Activated CD4-positive, alpha-beta T cell treated with anti-CD3 and anti-CD28 coated beads, Interleukin-2, amount 50 U/mL, for 4 hours (primary cell): ENCODE results near the gene REM1.
"Not testable (repeated sequence)": the region's sequence is repeated elsewhere in the genome, so short reads cannot be mapped to it uniquely, and the experiment has no call there.

Experiments used
- DNase-seq, 2 experiments: peaks; one replicate each; pipeline ENCODE4 v3.0.0-alpha.2; 2020

Gene REM1

GRCh38 chr20:31474758-31475427 is at the start of gene REM1, which contains the start of gene DEFB124:
TSS of gene REM1 (plus strand) at chr20:31475288. CDS start at chr20:31476446, 1,158 bp downstream.
TSS of gene DEFB124 (minus strand) at chr20:31475127. CDS start at chr20:31473013, 2,114 bp downstream.
- no peak for DNase-seq

- DNase-seq, result no peak
Observed at GRCh38 chr20:31425797-31426196, 49.3 kb upstream of the REM1 start.

GRCh38 chr20:31426891-31427551 is 48.1 kb upstream of the REM1 start:
- not testable (repeated sequence) for DNase-seq

GRCh38 chr20:31427576-31427975 is 47.5 kb upstream of the REM1 start:
- not testable (repeated sequence) for DNase-seq

- DNase-seq, result no peak
Observed at GRCh38 chr20:31430568-31431115, 44.4 kb upstream of the REM1 start.

GRCh38 chr20:31440012-31440659 is 35.0 kb upstream of the REM1 start, which contains the start of gene DEFB123:
TSS of gene DEFB123 (plus strand) at chr20:31440632. CDS start at chr20:31440699, 67 bp downstream.
- DNase-seq, result no peak

DNA sequence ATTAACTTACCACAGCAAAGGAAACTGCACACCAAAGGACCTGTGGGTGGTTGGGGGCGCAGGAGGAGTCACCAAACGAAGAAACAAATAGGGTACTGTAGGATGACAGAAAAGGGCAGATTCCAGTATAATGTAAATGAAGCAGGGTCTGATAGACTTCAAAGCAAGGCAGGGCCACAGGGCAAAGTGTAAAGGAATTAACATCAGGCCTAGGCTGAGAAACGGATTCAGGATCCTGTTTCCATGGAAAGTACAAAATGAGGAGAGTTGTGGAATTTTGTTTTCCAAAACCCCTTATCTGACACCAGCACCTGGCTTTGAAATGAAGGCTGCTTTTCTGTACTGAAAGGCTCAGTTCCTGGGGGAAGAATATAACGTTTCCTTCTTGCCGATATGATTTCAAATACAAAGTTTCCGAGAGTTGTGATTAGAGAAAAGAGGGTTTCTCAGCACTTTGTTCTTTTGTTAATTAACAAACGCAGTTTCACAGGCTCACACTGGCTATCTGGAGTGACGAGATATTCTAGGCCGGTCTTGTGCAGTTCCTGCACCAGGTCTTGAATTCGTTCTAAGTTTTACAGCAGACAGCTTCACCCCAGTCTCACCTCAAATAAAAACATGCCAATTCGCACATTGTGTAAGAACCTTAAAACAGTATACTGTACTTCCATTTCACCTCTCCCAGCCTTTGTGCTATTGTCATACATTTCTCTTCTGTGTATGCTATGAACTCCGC is 28.8 kb upstream of the REM1 start:
- no peak for DNase-seq

DNA sequence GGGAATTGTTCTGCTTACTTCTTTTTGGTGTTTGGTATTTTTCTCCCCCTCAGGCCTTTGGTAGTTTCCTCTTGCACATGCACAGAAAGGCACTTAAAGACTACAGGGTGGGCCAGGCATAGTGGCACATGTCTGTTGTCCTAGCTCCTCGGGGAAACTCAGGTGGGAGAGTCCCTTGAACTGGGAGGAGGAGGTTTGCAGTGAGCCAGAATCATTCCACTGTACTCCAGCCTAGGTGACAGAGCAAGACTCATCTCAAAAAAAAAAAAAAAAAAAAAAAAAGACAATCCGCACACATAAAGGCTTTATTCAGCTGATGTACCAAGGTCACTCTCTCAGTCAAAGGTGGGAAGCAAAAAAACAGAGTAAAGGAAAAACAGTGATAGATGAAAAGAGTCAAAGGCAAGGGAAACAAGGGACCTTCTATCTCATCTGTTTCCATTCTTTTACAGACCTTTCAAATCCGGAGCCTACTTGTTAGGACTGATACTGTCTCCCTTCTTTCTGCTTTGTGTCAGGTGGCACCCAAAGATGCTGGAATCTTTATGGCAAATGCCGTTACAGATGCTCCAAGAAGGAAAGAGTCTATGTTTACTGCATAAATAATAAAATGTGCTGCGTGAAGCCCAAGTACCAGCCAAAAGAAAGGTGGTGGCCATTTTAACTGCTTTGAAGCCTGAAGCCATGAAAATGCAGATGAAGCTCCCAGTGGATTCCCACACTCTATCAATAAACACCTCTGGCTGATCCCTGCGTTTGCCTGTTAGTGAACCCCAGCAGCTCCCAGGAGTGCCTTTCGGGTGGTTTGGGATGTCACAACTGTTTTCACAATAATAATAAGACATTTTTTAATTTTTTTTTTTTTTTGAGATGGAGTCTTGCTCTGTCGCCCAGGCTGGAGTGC is 25.3 kb upstream of the REM1 start:
- DNase-seq, result no peak

- no peak for DNase-seq
Observed at GRCh38 chr20:31452575-31452974, 22.5 kb upstream of the REM1 start.

DNA sequence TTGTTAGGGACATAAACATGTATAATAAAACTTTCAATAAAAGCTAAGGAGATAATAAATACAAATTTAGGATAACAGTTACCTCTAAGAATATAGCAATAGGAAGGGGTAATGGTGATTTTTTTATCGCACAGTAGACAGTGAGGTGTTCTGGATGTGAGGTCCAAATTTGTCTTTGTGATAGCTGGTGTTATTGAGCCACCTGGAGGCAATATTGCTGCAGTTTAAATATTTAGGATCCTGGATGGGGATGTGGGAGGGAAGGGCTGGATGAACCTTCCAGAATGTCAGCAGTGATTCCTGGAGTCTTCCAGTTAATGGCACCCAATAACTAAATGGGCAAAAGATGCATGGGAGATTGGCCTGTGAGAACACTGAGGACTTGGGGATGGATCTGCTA is 20.7 kb upstream of the REM1 start:
- DNase-seq, result no peak

DNA sequence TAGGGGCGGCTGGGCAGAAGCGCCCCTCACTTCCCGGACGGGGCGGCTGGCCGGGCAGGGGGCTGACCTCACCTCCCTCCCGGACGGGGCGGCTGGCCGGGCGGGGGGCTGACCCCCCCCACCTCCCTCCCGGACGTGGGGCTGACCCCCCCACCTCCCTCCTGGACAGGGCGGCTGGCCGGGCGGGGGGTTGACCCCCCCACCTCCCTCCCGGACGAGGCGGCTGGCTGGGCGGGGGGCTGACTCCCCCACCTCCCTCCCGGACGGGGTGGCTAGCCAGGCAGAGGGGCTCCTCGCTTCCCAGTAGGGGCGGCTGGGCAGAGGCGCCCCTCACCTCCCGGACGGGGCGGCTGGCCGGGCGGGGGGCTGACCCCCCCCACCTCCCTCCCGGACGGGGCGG is 4.1 kb upstream of the REM1 start:
- not testable (repeated sequence) for DNase-seq

GRCh38 chr20:31472395-31473330 is 2.4 kb upstream of the REM1 start:
- no peak for DNase-seq

DNA sequence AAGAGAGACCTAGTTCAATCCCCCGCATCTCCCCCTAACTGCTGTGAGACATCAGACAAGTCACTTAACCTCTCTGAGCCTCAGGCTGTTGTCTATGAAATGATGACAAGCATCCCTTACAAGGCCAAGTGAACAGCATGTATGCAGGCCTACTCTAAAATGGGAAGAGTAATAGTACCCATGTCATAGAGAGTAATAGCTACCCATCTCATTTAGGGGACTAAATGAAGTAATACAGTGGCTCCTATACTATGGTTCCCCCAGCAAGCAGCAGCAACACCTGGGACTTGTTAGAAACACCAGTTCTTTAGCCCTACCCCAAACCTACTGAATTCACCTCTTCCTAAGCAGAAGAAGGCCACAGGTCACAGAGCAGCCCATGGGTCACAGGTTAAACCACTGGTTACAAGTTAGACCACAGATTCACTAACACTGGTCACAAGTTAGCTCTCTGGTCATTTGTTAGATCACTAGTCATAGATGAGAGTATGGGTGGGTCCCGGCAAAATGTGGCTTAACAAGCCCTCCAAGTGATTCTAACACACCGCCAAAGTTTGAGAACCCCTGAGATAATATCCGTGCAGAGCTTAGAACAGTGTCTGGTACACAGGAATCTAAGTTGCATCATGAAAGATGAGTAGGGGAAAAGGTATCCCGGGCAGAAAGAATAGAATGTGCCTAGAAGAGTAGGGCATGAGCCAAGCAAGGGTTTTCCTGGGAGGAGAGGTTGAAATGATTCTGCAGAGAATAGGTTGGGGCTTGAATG is 1.6 kb upstream of the REM1 start:
- no peak for DNase-seq

DNA sequence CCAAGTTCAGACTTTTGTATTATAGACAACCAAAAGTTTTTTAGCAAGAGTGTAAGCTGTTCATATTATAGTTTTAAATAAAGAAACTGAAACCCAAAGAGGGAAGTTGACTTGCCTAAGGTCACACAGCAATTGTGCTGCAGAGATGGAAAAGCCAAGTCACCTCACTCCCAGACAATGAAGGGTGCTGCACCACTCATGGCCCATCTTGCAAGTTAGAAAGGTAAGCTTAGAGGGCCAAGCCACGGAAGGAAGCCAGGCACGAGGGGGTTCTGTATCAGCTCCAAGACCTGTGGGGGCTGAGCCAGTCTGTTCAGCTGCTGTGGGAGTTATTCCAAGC is 1.0 kb upstream of the REM1 start:
- no peak for DNase-seq

DNA sequence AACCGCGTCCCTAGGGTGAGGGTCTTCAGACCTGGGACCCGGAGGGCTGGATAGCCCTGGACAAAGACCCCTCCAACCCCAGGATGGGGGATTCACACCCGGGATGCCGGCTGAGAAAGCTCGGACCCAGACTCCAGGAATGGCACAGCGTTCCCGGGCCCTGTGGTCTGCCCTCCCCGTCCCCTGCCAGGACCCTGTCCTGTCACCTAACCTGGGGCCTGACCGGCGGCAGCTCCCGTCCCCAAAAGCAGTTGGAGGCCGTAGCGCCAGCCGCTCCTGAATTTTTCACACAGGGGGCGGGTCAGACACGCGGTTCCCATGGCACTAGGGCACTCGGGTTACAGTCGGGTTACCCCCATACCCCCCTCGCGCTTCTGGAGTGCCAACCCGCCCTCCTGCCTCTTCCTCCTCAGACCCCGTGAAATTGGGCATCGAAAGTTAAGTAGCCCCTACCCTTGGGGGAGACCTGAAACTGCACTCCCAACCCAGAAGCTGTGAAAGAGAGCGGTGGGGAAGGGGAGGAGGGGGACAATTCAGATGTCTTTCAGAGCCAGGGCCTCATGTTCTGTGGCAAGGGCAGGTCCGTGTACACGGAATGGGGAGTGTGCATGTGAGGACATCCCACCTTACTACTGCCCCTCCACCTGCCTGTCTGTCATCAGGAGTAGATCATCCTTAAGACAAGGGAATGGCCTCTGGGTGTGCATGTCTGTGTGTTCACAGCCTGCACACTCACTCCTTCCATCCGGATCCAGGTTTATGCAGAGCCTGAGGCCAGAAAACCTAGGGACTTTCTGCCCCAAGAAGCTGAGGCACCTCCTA is 595 bp downstream of the REM1 start:
- no peak for DNase-seq

- DNase-seq, result no peak
Observed at GRCh38 chr20:31476294-31476585, 1.2 kb downstream of the REM1 start.

DNA sequence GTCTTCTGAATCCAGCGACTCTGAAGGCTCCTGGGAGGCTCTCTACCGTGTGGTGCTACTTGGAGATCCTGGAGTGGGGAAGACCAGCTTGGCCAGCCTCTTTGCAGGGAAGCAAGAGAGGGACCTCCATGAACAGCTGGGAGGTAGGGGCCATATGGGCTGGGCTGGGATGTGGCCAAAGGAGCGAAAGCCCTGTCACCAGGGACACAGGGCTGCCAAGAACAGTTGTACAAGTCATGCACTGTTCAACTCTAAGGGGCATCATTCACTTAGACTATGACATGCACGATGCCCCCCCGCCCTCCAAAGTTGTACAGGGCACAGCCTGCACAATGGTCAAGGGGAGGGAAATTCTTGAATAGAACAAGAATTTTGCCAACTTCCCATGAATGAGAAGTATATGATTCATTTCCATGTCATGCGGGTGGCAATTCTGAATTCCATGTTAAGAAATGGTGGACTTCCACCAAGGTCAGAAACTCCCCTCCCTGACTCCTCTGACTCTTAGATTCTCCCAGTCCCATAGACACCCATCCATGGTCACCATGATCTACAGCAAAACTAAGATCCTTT is 1.6 kb downstream of the REM1 start:
- no peak for DNase-seq

GRCh38 chr20:31484001-31484400 is 8.9 kb downstream of the REM1 start:
- DNase-seq, result no peak
